ENCODE data around the gene SYDE1.

Gene SYDE1

GRCh38 chr19:15125232-15126067 lies 18.2 kb downstream of the SYDE1 start:
- DNase-seq (ENCODE audit: low read depth) = peak; percentile 93

- no peak for DNase-seq (ENCODE audit: low read depth)
Observed at GRCh38 chr19:15126131-15126910, 19.1 kb downstream of the SYDE1 start.

GRCh38 chr19:15128162-15128770 lies 21.1 kb downstream of the SYDE1 start:
- no peak for DNase-seq (ENCODE audit: low read depth)

GRCh38 chr19:15129856-15130585 lies 22.8 kb downstream of the SYDE1 start:
- DNase-seq (ENCODE audit: low read depth) = no peak

GRCh38 chr19:15136234-15136954 lies 29.2 kb downstream of the SYDE1 start:
- DNase-seq (ENCODE audit: low read depth) = no peak

GRCh38 chr19:15137777-15138176 lies 30.6 kb downstream of the SYDE1 start:
- DNase-seq (ENCODE audit: low read depth) = no peak

- no peak for DNase-seq (ENCODE audit: low read depth)
Observed at GRCh38 chr19:15138427-15138826, 31.2 kb downstream of the SYDE1 start.

GRCh38 chr19:15141143-15141542 lies 33.9 kb downstream of the SYDE1 start:
- DNase-seq (ENCODE audit: low read depth) = no peak

GRCh38 chr19:15142313-15142712 lies 35.1 kb downstream of the SYDE1 start:
- DNase-seq (ENCODE audit: low read depth) = no peak

GRCh38 chr19:15144046-15144646 lies 36.9 kb downstream of the SYDE1 start:
- DNase-seq (ENCODE audit: low read depth) = no peak

- no peak for DNase-seq (ENCODE audit: low read depth)
Observed at GRCh38 chr19:15147090-15147489, 39.9 kb downstream of the SYDE1 start.

- DNase-seq (ENCODE audit: low read depth) = no peak
Observed at GRCh38 chr19:15149737-15150136, 42.5 kb downstream of the SYDE1 start.

- DNase-seq (ENCODE audit: low read depth) = no peak
Observed at GRCh38 chr19:15154002-15154612, 46.9 kb downstream of the SYDE1 start.

- DNase-seq (ENCODE audit: low read depth) = no peak
Observed at GRCh38 chr19:15155296-15155695, 48.1 kb downstream of the SYDE1 start.

- no peak for DNase-seq (ENCODE audit: low read depth)
Observed at GRCh38 chr19:15156391-15156790, 49.2 kb downstream of the SYDE1 start.

- no peak for DNase-seq (ENCODE audit: low read depth)
Observed at GRCh38 chr19:15159251-15159650, 52.0 kb downstream of the SYDE1 start.

- no peak for DNase-seq (ENCODE audit: low read depth)
Observed at GRCh38 chr19:15161028-15161984, 54.1 kb downstream of the SYDE1 start.

Measured in activated T-helper 1 cell treated with Interleukin-2 at 50 U/mL for 16 hours (primary cell).